IMR-90 (cell line): ENCODE measurements around the gene TIMM9. TPM values are rescaled to one million over a fixed set of nuclear protein-coding genes. Genes with fewer than 3 reads are reported as not detected.
A peak's percentile ranks its signal among the peaks of the same experiment; 100 is the strongest.

ENCODE experiments used
- ATAC-seq: fragments of 200-7000 bp; cut with Tn5 transposase; 2 replicates; pipeline ENCODE4 v1.9.1; 2020; ENCODE audit warnings: low read depth, mild to moderate bottlenecking, moderate library complexity
- BruUV-seq: library from RNA; stranded (reverse); fragments of 400-500 nt; replicated peaks from 2 replicates; lab custom pipeline; 2021; lab: Mats Ljungman, UMichigan
- CTCF ChIA-PET: fragments of 300-600 bp; formaldehyde crosslinking; extraction: SDS; loops from one replicate; lab custom pipeline; 2021; ENCODE audit warnings: antibody characterized with exemption; lab: Yijun Ruan, JAX
- POLR2A ChIA-PET: fragments of 300-600 bp; sonication (Branson Sonifier 250); formaldehyde crosslinking; loops from one replicate; lab custom pipeline; 2022; ENCODE audit warnings: antibody characterized with exemption; ENCODE audit not compliant: unreplicated experiment; lab: Charles Lee
- DNase-seq: peaks from one replicate; pipeline ENCODE4 v3.0.0; 2013
- H2AFZ ChIP-seq: replicated peaks from 2 replicates; pipeline ENCODE3; 2013; ENCODE audit warnings: low read length, mild to moderate bottlenecking; ENCODE audit not compliant: poor library complexity
- H2AK5ac ChIP-seq: 2 replicates; pipeline ENCODE4 v1.6.1; 2013; ENCODE audit warnings: low read depth, low read length, inconsistent platforms
- H2AK9ac ChIP-seq: replicated peaks from 2 replicates; pipeline ENCODE3; 2013; ENCODE audit warnings: mild to moderate bottlenecking, low read depth, low read length, moderate library complexity; ENCODE audit not compliant: poor library complexity
- H2BK120ac ChIP-seq: 2 replicates; pipeline ENCODE4 v1.6.1; 2013; ENCODE audit warnings: low read depth, low read length, inconsistent platforms
- H2BK15ac ChIP-seq: 3 replicates; pipeline ENCODE4 v1.6.1; 2013; ENCODE audit warnings: low read depth, low read length, inconsistent platforms
- H2BK20ac ChIP-seq: 2 replicates; pipeline ENCODE4 v1.6.1; 2013; ENCODE audit warnings: low read depth, mild to moderate bottlenecking, inconsistent platforms, low read length, moderate library complexity
- H2BK5ac ChIP-seq: 2 replicates; pipeline ENCODE4 v1.6.1; 2013; ENCODE audit warnings: mild to moderate bottlenecking, low read depth, low read length, inconsistent platforms; ENCODE audit not compliant: poor library complexity, severe bottlenecking
- H3K14ac ChIP-seq: replicated peaks from 2 replicates; pipeline ENCODE4 v1.6.1; 2013; ENCODE audit warnings: low read depth, low read length, inconsistent platforms
- H3K18ac ChIP-seq: 2 replicates; pipeline ENCODE4 v1.6.1; 2013; ENCODE audit warnings: low read depth, low read length, control low read depth
- H3K23ac ChIP-seq: 2 replicates; pipeline ENCODE4 v1.6.1; 2013; ENCODE audit warnings: low read depth, low read length, inconsistent platforms
- H3K27ac ChIP-seq: 2 replicates; pipeline ENCODE4 v1.5.1; 2013; ENCODE audit warnings: mild to moderate bottlenecking, control low read depth, low read length; ENCODE audit not compliant: insufficient read depth
- H3K27me3 ChIP-seq: 2 replicates; pipeline ENCODE4 v1.6.1; 2013; ENCODE audit warnings: low read length; ENCODE audit not compliant: control insufficient read depth, insufficient read depth
- H3K36me3 ChIP-seq: 2 replicates; pipeline ENCODE4 v1.6.1; 2013; ENCODE audit warnings: low read length, mixed read lengths; ENCODE audit not compliant: control insufficient read depth, insufficient read depth
- H3K4ac ChIP-seq: 2 replicates; pipeline ENCODE4 v1.6.1; 2013; ENCODE audit warnings: low read depth, low read length, inconsistent platforms
- H3K4me1 ChIP-seq: 2 replicates; pipeline ENCODE4 v1.6.1; 2013; ENCODE audit warnings: low read length, mixed read lengths; ENCODE audit not compliant: control insufficient read depth, insufficient read depth
- H3K4me2 ChIP-seq: 2 replicates; pipeline ENCODE4 v1.6.1; 2013; ENCODE audit warnings: low read depth, mild to moderate bottlenecking, control low read depth, low read length, moderate library complexity
- H3K4me3 ChIP-seq: 2 replicates; pipeline ENCODE4 v1.5.1; 2013; ENCODE audit warnings: low read depth, mild to moderate bottlenecking, control low read depth, low read length, moderate library complexity; ENCODE audit not compliant: insufficient read depth
- H3K56ac ChIP-seq: 2 replicates; pipeline ENCODE4 v1.6.1; 2013; ENCODE audit warnings: low read length, inconsistent platforms; ENCODE audit not compliant: insufficient read depth; ENCODE audit errors: extremely low read depth
- H3K79me1 ChIP-seq, 2 experiments: 2 replicates each; pipeline ENCODE4 v1.6.1; 2013; ENCODE audit warnings: low read length in 2 of 2, inconsistent platforms in 1 of 2, low read depth in 1 of 2
- H3K9ac ChIP-seq: 2 replicates; pipeline ENCODE4 v1.6.1; 2013; ENCODE audit warnings: low read depth, low read length, control low read depth
- H3K9me1 ChIP-seq: 2 replicates; pipeline ENCODE4 v1.6.1; 2013; ENCODE audit warnings: low read length, inconsistent platforms; ENCODE audit not compliant: insufficient read depth
- H3K9me3 ChIP-seq: 2 replicates; pipeline ENCODE4 v1.6.1; 2013; ENCODE audit warnings: low read length; ENCODE audit not compliant: control insufficient read depth, insufficient read depth
- H4K20me1 ChIP-seq: 2 replicates; pipeline ENCODE4 v1.6.1; 2013; ENCODE audit warnings: low read length, inconsistent platforms; ENCODE audit not compliant: insufficient read depth
- H4K5ac ChIP-seq: 2 replicates; pipeline ENCODE4 v1.6.1; 2013; ENCODE audit warnings: mild to moderate bottlenecking, low read depth, low read length, control low read depth
- H4K8ac ChIP-seq, 2 experiments: 2 replicates each; pipeline ENCODE4 v1.6.1; 2013; ENCODE audit warnings: low read depth in 2 of 2, low read length in 2 of 2, control low read depth in 1 of 2, inconsistent platforms in 1 of 2
- H4K91ac ChIP-seq: 2 replicates; pipeline ENCODE4 v1.6.1; 2013; ENCODE audit warnings: low read depth, low read length, inconsistent platforms; ENCODE audit not compliant: insufficient read depth
- BHLHE40 ChIP-seq: fragments of 150-350 bp; IDR thresholded peaks from 2 replicates; pipeline ENCODE4 v1.6.1; 2016; ENCODE audit warnings: mild to moderate bottlenecking, low read depth, low read length
- CEBPB ChIP-seq: IDR thresholded peaks from 2 replicates; pipeline ENCODE4 v1.6.1; 2012; ENCODE audit warnings: low read depth, low read length, improper control_type of control experiment
- MAFK ChIP-seq: IDR thresholded peaks from 2 replicates; pipeline ENCODE4 v1.6.1; 2012; ENCODE audit warnings: low read depth, low read length, improper control_type of control experiment
- MAZ ChIP-seq: IDR thresholded peaks from 2 replicates; pipeline ENCODE4 v1.6.1; 2012; ENCODE audit warnings: low read depth, mild to moderate bottlenecking, low read length, improper control_type of control experiment, moderate library complexity, borderline replicate concordance
- MXI1 ChIP-seq: IDR thresholded peaks from 2 replicates; pipeline ENCODE4 v1.6.1; 2012; ENCODE audit warnings: low read depth, mild to moderate bottlenecking, low read length, moderate library complexity, borderline replicate concordance
- NFE2L2 ChIP-seq: fragments of 150-350 bp; IDR thresholded peaks from 2 replicates; pipeline ENCODE4 v1.6.1; 2016; ENCODE audit warnings: low read depth, mild to moderate bottlenecking, low read length
- POLR2A ChIP-seq: IDR thresholded peaks from 2 replicates; pipeline ENCODE4 v1.6.1; 2012; ENCODE audit warnings: mild to moderate bottlenecking, low read depth, low read length
- RAD21 ChIP-seq: IDR thresholded peaks from 2 replicates; pipeline ENCODE4 v1.6.1; 2012; ENCODE audit warnings: low read length, improper control_type of control experiment
- RCOR1 ChIP-seq: IDR thresholded peaks from 2 replicates; pipeline ENCODE4 v1.6.1; 2012; ENCODE audit warnings: mild to moderate bottlenecking, low read length, improper control_type of control experiment; ENCODE audit not compliant: insufficient replicate concordance
- RFX5 ChIP-seq: IDR thresholded peaks from 2 replicates; pipeline ENCODE4 v1.8.0; 2012; ENCODE audit warnings: low read depth, mild to moderate bottlenecking, low read length, moderate library complexity
- SMC3 ChIP-seq: fragments of 150-350 bp; IDR thresholded peaks from 2 replicates; pipeline ENCODE4 v1.6.1; 2016; ENCODE audit warnings: low read depth, mild to moderate bottlenecking, antibody characterized with exemption, low read length, moderate library complexity
- WGBS, 2 experiments: methylation state at CpG; one replicate each; pipeline versions ENCODE4 v1.1.5 to v1.1.7; 2013; ENCODE audit warnings: missing lambda C conversion rate in 2 of 2; ENCODE audit not compliant: insufficient read length in 1 of 2; ENCODE audit errors: extremely low coverage in 2 of 2; 5-methylcytosine and 5-hydroxymethylcytosine counted together
- dilution Hi-C: fragments of 300-500 bp; cut with HindIII; formaldehyde crosslinking; loops from one replicate; pipeline ENCODE4 v1.14.3; 2018; ENCODE audit warnings: low sequenced_read_pairs; ENCODE audit not compliant: unreplicated experiment
- in situ Hi-C: fragments of 300-500 bp; cut with MboI; formaldehyde crosslinking; loops from 3 replicates; pipeline ENCODE4 v1.14.3; 2019; ENCODE audit warnings: low sequenced_read_pairs, inconsistent platforms, mixed read lengths
- intact Hi-C: fragments of 100-400 bp; cut with micrococcal nuclease; formaldehyde crosslinking; loops from 2 replicates; pipeline ENCODE4 v1.10.0; 2022
- polyA plus RNA-seq, 3 experiments: library from polyadenylated mRNA; depleted of rRNA; stranded (reverse); fragments of >200 nt; gene quantifications; 2 replicates each; pipeline ENCODE4 v1.2.3, GENCODE V29; 2012; ENCODE audit warnings: low replicate concordance in 1 of 3
- total RNA-seq: library from RNA; depleted of rRNA; stranded (reverse); fragments of >200 nt; gene quantifications from 2 replicates; pipeline ENCODE4 v1.2.3, GENCODE V29; 2012
- TF ChIP-seq, protein P1 (sequence below): fragments of 150-350 bp; IDR thresholded peaks from 2 replicates; pipeline ENCODE4 v1.6.1; 2017; ENCODE audit warnings: mild to moderate bottlenecking, antibody characterized with exemption, low read length, low read depth
- TF ChIP-seq, protein P2 (sequence below): conservative IDR thresholded peaks from 2 replicates; pipeline ENCODE4 v1.5.1; 2012; ENCODE audit warnings: mild to moderate bottlenecking, low read depth, low read length, improper control_type of control experiment

Gene TIMM9
- total and polyA plus RNA-seq, 2 of the 4 experiments (the other 2 are of a cell fraction), result 23.7 to 27.8 TPM

DNA sequence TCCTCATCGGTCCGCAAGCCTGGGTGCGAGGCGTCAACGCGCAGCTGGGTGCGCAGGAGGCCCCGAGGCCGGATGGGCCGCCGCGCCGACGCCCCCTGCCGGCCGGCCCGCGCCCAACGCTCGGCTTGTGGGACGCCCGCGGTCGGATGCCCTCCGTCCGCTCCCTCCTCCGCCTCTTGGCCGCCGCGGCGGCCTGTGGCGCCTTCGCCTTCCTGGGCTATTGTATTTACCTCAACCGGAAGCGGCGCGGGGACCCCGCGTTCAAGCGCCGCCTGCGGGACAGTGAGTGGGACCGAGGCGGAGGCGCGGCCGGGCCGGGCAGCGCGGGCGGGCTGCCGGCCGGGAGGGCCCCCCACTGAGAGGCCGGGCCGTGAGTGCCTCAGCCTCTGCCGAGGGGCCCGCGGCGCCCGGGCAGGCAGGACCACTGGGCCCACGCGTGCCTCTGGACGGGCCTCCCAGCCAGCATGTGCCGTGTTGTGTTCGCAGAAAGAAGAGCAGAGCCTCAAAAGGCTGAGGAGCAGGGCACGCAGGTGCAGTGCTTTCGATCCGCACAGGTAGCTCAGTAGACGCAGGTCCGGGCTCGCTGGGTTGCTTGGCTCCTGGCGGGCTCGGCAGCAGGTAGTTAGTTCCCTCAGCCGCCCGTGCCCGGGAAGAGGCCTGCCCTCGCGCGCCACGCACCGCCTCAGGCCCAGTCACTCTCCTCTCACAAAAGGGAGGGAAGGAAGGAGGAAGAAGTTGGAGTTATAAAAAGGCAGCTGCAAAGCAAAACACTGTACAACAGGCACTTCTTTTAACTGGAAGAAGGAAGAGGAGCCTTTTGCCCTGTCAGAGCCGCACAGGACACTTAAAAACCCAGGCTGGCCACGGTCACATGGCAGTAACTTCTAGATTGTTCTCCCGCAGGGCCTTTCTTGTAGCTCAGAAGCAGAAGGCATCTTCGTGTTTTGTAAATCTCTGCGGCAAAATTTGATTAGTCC is 31.2 kb downstream of the TIMM9 start, which contains the start of gene TOMM20L:
TSS of gene TOMM20L (plus strand) at position 119 of the 977 bp plus-strand sequence. CDS start at position 147, 28 bp downstream.
- peak within 1 kb of the TSS; percentile 88 for H3K23ac ChIP-seq
- H2BK20ac ChIP-seq, result no peak within 1 kb of the TSS
- H3K9ac ChIP-seq, result peak within 1 kb of the TSS; percentile 64
- H3K36me3 ChIP-seq, result no peaks in the 10 kb centered on the region
- H3K4me3 ChIP-seq, result peak within 1 kb of the TSS; percentile 44
- H2BK15ac ChIP-seq, result no peak within 1 kb of the TSS; the same call in 2 of the 3 replicates
- 11% methylated on average over 55 of the region's 86 CpGs; no CpG with 5 or more reads in 1 of the 2 experiments for WGBS, 2 experiments
- H2BK5ac ChIP-seq, result no peak within 1 kb of the TSS
- H4K20me1 ChIP-seq, result no peaks in the 10 kb centered on the region
- peak within 1 kb of the TSS; percentile 49 for H3K14ac ChIP-seq
- H4K91ac ChIP-seq, result 0 out of 2 replicates have a peak within 1 kb of the TSS, but pooled peaks have one; percentile 3
- BruUV-seq, result no TSS peak
- in situ Hi-C loops, result loop anchor here (25.0 kb wide), 1 partner anchor 284 kb away; no protein-coding TSS in a partner anchor
- peak within 1 kb of the TSS; percentile 12; the same call in 1 of the 2 replicates for H2BK120ac ChIP-seq
- dilution Hi-C loops, result no loop called here
- ChIA-PET CTCF (interaction anchor here (0.5 to 0.9 kb wide), 2 partner anchors 27 to 169 kb away, joined by 3 read pairs; no protein-coding TSS in a partner anchor), POLR2A (no interaction called here)
- peaks cover 2% of the 10 kb centered on the region; the same call in 1 of the 2 replicates for H3K4me1 ChIP-seq
- peak within 1 kb of the TSS; percentile 11; the same call in 1 of the 2 replicates for H2AK5ac ChIP-seq
- peak within 1 kb of the TSS; percentile 35; the same call in 1 of the 2 replicates for H3K56ac ChIP-seq
- peak within 1 kb of the TSS; percentile 94 for H2AFZ ChIP-seq
- H2AK9ac ChIP-seq, result peak within 1 kb of the TSS; percentile 58
- no peak within 1 kb of the TSS; the same call in 1 of the 2 replicates for H3K27ac ChIP-seq
- peak within 1 kb of the TSS; percentile 74 to 94 for H4K8ac ChIP-seq
- H4K5ac ChIP-seq, result peak within 1 kb of the TSS; percentile 80
- no peaks in the 10 kb centered on the region for H3K79me1 ChIP-seq
- H3K27me3 ChIP-seq, result no peaks in the 10 kb centered on the region
- DNase-seq (peak; percentile 48), ATAC-seq (peak; percentile 97)
- peak within 1 kb of the TSS; percentile 79 for H3K4ac ChIP-seq
- peaks cover 6% of the 10 kb centered on the region; the same call in 1 of the 2 replicates for H3K9me1 ChIP-seq
- peak; percentile 44 for TF ChIP-seq RAD21
- no peak for TF ChIP-seq NFE2L2
- no peak for TF ChIP-seq RFX5
- TF ChIP-seq, protein P1, sequence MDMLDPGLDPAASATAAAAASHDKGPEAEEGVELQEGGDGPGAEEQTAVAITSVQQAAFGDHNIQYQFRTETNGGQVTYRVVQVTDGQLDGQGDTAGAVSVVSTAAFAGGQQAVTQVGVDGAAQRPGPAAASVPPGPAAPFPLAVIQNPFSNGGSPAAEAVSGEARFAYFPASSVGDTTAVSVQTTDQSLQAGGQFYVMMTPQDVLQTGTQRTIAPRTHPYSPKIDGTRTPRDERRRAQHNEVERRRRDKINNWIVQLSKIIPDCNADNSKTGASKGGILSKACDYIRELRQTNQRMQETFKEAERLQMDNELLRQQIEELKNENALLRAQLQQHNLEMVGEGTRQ, result no peak
- TF ChIP-seq MAFK, result no peak
- no peak for TF ChIP-seq MXI1
- TF ChIP-seq POLR2A, result no peak
- TF ChIP-seq, protein P2, sequence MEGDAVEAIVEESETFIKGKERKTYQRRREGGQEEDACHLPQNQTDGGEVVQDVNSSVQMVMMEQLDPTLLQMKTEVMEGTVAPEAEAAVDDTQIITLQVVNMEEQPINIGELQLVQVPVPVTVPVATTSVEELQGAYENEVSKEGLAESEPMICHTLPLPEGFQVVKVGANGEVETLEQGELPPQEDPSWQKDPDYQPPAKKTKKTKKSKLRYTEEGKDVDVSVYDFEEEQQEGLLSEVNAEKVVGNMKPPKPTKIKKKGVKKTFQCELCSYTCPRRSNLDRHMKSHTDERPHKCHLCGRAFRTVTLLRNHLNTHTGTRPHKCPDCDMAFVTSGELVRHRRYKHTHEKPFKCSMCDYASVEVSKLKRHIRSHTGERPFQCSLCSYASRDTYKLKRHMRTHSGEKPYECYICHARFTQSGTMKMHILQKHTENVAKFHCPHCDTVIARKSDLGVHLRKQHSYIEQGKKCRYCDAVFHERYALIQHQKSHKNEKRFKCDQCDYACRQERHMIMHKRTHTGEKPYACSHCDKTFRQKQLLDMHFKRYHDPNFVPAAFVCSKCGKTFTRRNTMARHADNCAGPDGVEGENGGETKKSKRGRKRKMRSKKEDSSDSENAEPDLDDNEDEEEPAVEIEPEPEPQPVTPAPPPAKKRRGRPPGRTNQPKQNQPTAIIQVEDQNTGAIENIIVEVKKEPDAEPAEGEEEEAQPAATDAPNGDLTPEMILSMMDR, result peak; percentile 81
- no peak for TF ChIP-seq CEBPB
- TF ChIP-seq MAZ, result peak; percentile 59; the same call in 1 of the 2 replicates
- no peak for TF ChIP-seq BHLHE40
- peak; percentile 20; the same call in 1 of the 2 replicates for TF ChIP-seq SMC3
- peak; percentile 58 for TF ChIP-seq RCOR1
- peak within 1 kb of the TSS; percentile 72 for H3K4me2 ChIP-seq
- H3K18ac ChIP-seq, result peak within 1 kb of the TSS; percentile 12
- intact Hi-C loops, result loop anchor here (10.0 kb wide), 1 partner anchor 291 kb away; no protein-coding TSS in a partner anchor
- H3K9me3 ChIP-seq, result no peaks in the 10 kb centered on the region
